Panc1 (cell line): ENCODE data around the gene LAMB1. TPM values are rescaled to one million over a fixed set of nuclear protein-coding genes. Genes with fewer than 3 reads are reported as not detected.

ENCODE experiments used
- ATAC-seq: fragments of 200-7000 bp; cut with Tn5 transposase; 2 replicates; pipeline ENCODE4 v1.9.1; 2020; ENCODE audit warnings: mild to moderate bottlenecking, moderate library complexity
- BruUV-seq: library from RNA; stranded (reverse); fragments of 400-500 nt; replicated peaks from 2 replicates; lab custom pipeline; 2021; lab: Mats Ljungman, UMichigan
- CTCF ChIA-PET: fragments of 300-600 bp; sonication (Branson Sonifier 250); formaldehyde crosslinking; loops from one replicate; lab custom pipeline; 2022; ENCODE audit warnings: antibody characterized with exemption; lab: Charles Lee
- POLR2A ChIA-PET: fragments of 300-600 bp; sonication (Branson Sonifier 250); formaldehyde crosslinking; loops from one replicate; lab custom pipeline; 2022; ENCODE audit warnings: antibody characterized with exemption; lab: Charles Lee
- DNase-seq: peaks from one replicate; pipeline ENCODE4 v3.0.0-alpha.2; 2010; ENCODE audit warnings: low read depth, low spot score
- H3K27ac ChIP-seq: 2 replicates; pipeline ENCODE4 v1.5.1; 2011; ENCODE audit warnings: mild to moderate bottlenecking, low read length, inconsistent platforms
- H3K27me3 ChIP-seq: fragments of 200-500 bp; sonication (Bioruptor generic); 2 replicates; pipeline ENCODE4 v1.6.0; 2014; ENCODE audit warnings: low read length, inconsistent platforms; ENCODE audit not compliant: control insufficient read depth, insufficient read depth
- H3K36me3 ChIP-seq: fragments of 200-500 bp; sonication (Bioruptor generic); 2 replicates; pipeline ENCODE4 v1.5.1; 2014; ENCODE audit warnings: inconsistent platforms, mild to moderate bottlenecking, low read length, moderate library complexity; ENCODE audit not compliant: control insufficient read depth, insufficient read depth
- H3K4me1 ChIP-seq: 2 replicates; pipeline ENCODE4 v1.5.1; 2011; ENCODE audit warnings: inconsistent platforms, mild to moderate bottlenecking, low read length, moderate library complexity; ENCODE audit not compliant: control insufficient read depth, insufficient read depth
- H3K4me3 ChIP-seq, 2 experiments: 2 replicates each; pipeline ENCODE4 v1.5.1; 2011 to 2012; ENCODE audit warnings: low read depth in 2 of 2, low read length in 2 of 2, mild to moderate bottlenecking in 2 of 2, inconsistent platforms in 1 of 2, moderate library complexity in 1 of 2
- H3K9me3 ChIP-seq: fragments of 200-500 bp; sonication (Bioruptor generic); 2 replicates; pipeline ENCODE4 v1.5.1; 2014; ENCODE audit warnings: low read depth, mild to moderate bottlenecking, inconsistent platforms, low read length, moderate library complexity; ENCODE audit not compliant: control insufficient read depth, insufficient read depth
- POLR2AphosphoS5 ChIP-seq: IDR thresholded peaks from 2 replicates; pipeline ENCODE4 v1.6.1; 2012; ENCODE audit warnings: mild to moderate bottlenecking, low read depth, low read length, moderate library complexity
- SIN3A ChIP-seq: IDR thresholded peaks from 2 replicates; pipeline ENCODE4 v1.6.1; 2012; ENCODE audit warnings: low read depth, mild to moderate bottlenecking, low read length, moderate library complexity, borderline replicate concordance; ENCODE audit not compliant: insufficient read depth
- TCF7L2 ChIP-seq: IDR thresholded peaks from 2 replicates; pipeline ENCODE4 v1.6.1; 2011; ENCODE audit warnings: mild to moderate bottlenecking, low read depth, low read length, inconsistent platforms
- in situ Hi-C: cut with HindIII; loops from 2 replicates; pipeline ENCODE4 v1.10.0; 2016; ENCODE audit warnings: low sequenced_read_pairs, low pct_unique_long_range_greater_than_20kb
- intact Hi-C: fragments of 100-400 bp; cut with micrococcal nuclease; formaldehyde crosslinking; loops from one replicate; pipeline ENCODE4 v1.10.0; 2022; ENCODE audit not compliant: unreplicated experiment
- total RNA-seq: library from RNA; stranded (reverse); gene quantifications from one replicate; pipeline ENCODE4 v1.2.1, GENCODE V29; 2021; ENCODE audit not compliant: unreplicated experiment
- TF ChIP-seq, protein P1 (sequence below), 2 experiments: IDR thresholded peaks; 2 replicates each; pipeline ENCODE4 v1.6.1; 2011 to 2012; ENCODE audit warnings: low read depth in 2 of 2, control low read depth in 1 of 2, low read length in 1 of 2, mild to moderate bottlenecking in 1 of 2, moderate library complexity in 1 of 2; ENCODE audit not compliant: insufficient read depth in 1 of 2
- TF ChIP-seq, protein P2 (sequence below): fragments of 450-650 bp; IDR thresholded peaks from 2 replicates; pipeline ENCODE4 v1.5.1; 2017; ENCODE audit warnings: mild to moderate bottlenecking

The LAMB1 gene
- total RNA-seq, 1 experiment from 2014 or later: 204 TPM

DNA sequence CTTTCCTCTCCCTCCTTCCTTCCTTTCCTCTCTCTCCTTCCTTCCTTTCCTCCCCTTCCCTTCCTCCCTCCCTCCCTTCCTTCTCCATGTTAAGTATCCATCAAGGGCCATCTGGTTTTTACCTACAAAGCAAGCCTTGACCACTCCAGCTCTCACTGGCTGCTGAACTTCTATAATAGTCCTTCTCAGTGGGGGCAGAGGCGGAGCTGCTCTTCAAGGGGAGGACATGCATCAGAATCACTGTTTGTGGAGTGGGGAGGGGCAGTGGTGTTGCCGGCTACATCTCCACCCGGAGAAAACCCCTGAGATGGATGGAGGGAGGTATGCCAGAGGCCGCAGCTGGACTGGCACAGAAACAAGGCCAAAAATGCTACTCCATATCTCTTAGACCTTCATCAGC lies 25.9 kb downstream of the LAMB1 start:
- no TSS peak for BruUV-seq
- intact Hi-C loops (no loop called here), in situ Hi-C loops (no loop called here)
- POLR2A ChIA-PET: no interaction called here
- CTCF ChIA-PET: no interaction called here
- ATAC-seq (no peak), DNase-seq (no peak)
- Histone ChIP-seq H3K4me3 (no peak overlapping the region), H3K27me3 (no peaks in the 10 kb centered on the region), H3K27ac (0 out of 2 replicates have a peak overlapping the region, but pooled peaks have one; percentile 3), H3K4me1 (no peaks in the 10 kb centered on the region; the same call in 1 of the 2 replicates), H3K36me3 (peaks cover 41% of the 10 kb centered on the region), H3K9me3 (no peaks in the 10 kb centered on the region)
- TF ChIP-seq TCF7L2 (no peak), POLR2AphosphoS5 (no peak), SIN3A (no peak)
- TF ChIP-seq, protein P1, sequence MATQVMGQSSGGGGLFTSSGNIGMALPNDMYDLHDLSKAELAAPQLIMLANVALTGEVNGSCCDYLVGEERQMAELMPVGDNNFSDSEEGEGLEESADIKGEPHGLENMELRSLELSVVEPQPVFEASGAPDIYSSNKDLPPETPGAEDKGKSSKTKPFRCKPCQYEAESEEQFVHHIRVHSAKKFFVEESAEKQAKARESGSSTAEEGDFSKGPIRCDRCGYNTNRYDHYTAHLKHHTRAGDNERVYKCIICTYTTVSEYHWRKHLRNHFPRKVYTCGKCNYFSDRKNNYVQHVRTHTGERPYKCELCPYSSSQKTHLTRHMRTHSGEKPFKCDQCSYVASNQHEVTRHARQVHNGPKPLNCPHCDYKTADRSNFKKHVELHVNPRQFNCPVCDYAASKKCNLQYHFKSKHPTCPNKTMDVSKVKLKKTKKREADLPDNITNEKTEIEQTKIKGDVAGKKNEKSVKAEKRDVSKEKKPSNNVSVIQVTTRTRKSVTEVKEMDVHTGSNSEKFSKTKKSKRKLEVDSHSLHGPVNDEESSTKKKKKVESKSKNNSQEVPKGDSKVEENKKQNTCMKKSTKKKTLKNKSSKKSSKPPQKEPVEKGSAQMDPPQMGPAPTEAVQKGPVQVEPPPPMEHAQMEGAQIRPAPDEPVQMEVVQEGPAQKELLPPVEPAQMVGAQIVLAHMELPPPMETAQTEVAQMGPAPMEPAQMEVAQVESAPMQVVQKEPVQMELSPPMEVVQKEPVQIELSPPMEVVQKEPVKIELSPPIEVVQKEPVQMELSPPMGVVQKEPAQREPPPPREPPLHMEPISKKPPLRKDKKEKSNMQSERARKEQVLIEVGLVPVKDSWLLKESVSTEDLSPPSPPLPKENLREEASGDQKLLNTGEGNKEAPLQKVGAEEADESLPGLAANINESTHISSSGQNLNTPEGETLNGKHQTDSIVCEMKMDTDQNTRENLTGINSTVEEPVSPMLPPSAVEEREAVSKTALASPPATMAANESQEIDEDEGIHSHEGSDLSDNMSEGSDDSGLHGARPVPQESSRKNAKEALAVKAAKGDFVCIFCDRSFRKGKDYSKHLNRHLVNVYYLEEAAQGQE (IDR thresholded peaks at IDR 0.05; ENCODE audit: insufficient read depth in 1 of 2, low read depth in 2 of 2, low read length in 1 of 2): no peak
- TF ChIP-seq, protein P2, sequence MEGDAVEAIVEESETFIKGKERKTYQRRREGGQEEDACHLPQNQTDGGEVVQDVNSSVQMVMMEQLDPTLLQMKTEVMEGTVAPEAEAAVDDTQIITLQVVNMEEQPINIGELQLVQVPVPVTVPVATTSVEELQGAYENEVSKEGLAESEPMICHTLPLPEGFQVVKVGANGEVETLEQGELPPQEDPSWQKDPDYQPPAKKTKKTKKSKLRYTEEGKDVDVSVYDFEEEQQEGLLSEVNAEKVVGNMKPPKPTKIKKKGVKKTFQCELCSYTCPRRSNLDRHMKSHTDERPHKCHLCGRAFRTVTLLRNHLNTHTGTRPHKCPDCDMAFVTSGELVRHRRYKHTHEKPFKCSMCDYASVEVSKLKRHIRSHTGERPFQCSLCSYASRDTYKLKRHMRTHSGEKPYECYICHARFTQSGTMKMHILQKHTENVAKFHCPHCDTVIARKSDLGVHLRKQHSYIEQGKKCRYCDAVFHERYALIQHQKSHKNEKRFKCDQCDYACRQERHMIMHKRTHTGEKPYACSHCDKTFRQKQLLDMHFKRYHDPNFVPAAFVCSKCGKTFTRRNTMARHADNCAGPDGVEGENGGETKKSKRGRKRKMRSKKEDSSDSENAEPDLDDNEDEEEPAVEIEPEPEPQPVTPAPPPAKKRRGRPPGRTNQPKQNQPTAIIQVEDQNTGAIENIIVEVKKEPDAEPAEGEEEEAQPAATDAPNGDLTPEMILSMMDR: no peak

DNA sequence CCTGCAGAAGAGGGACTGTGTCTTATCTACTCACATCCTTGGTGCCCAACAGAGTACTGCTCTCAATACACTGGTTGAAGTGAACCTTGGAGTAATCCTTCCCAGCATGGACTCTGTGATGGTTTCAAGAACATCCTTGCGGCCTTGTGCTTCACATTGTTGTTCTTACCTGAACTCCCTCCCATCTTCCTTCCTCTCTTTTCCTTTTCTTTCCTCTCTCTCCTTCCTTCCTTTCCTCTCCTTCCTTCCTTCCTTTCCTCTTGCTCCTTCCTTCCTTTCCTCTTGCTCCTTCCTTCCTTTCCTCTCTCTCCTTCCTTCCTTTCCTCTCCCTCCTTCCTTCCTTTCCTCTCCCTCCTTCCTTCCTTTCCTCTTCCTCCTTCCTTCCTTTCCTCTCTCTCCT lies 26.3 kb downstream of the LAMB1 start:
- ATAC-seq (peak; percentile 63; the same call in 1 of the 2 replicates), DNase-seq (no peak)
- H3K27ac ChIP-seq: 0 out of 2 replicates have a peak overlapping the region, but pooled peaks have one; percentile 3
- in situ Hi-C loops: no loop called here
- ChIA-PET POLR2A (no interaction called here), CTCF (no interaction called here)
- no peak for TF ChIP-seq TCF7L2
- TF ChIP-seq, protein P2: no peak
- intact Hi-C loops: no loop called here
- H3K36me3 ChIP-seq: peaks cover 43% of the 10 kb centered on the region
- no peaks in the 10 kb centered on the region for H3K27me3 ChIP-seq
- BruUV-seq: no TSS peak
- no peak overlapping the region for H3K4me3 ChIP-seq
- no peaks in the 10 kb centered on the region; the same call in 1 of the 2 replicates for H3K4me1 ChIP-seq
- no peaks in the 10 kb centered on the region for H3K9me3 ChIP-seq
